ENCODE results near the gene FBXL4.
"Not testable (repeated sequence)": the region's sequence is repeated elsewhere in the genome, so short reads cannot be mapped to it uniquely, and the experiment has no call there.

The FBXL4 gene

GRCh38 chr6:98945311-98946115 lies 2.2 kb downstream of the FBXL4 start:
- DNase-seq: no peak

GRCh38 chr6:98944598-98945081 lies 3.1 kb downstream of the FBXL4 start:
- DNase-seq: no peak

GRCh38 chr6:98944168-98944567 lies 3.6 kb downstream of the FBXL4 start:
- no peak for DNase-seq

- DNase-seq: no peak
Measured at GRCh38 chr6:98942263-98942803, 5.4 kb downstream of the FBXL4 start.

GRCh38 chr6:98941319-98941718 lies 6.4 kb downstream of the FBXL4 start:
- DNase-seq: no peak

GRCh38 chr6:98937351-98937750 lies 10.4 kb downstream of the FBXL4 start:
- no peak for DNase-seq

- no peak for DNase-seq
Measured at GRCh38 chr6:98932381-98932780, 15.4 kb downstream of the FBXL4 start.

- no peak for DNase-seq
Measured at GRCh38 chr6:98931696-98932095, 16.1 kb downstream of the FBXL4 start.

GRCh38 chr6:98929498-98930060 lies 18.2 kb downstream of the FBXL4 start:
- DNase-seq: no peak

- DNase-seq: no peak
Measured at GRCh38 chr6:98928688-98929087, 19.1 kb downstream of the FBXL4 start.

GRCh38 chr6:98927534-98927933 lies 20.2 kb downstream of the FBXL4 start:
- DNase-seq: no peak

- DNase-seq: no peak
Measured at GRCh38 chr6:98925831-98926230, 21.9 kb downstream of the FBXL4 start.

- no peak for DNase-seq
Measured at GRCh38 chr6:98924647-98925046, 23.1 kb downstream of the FBXL4 start.

- no peak for DNase-seq
Measured at GRCh38 chr6:98920904-98921431, 26.8 kb downstream of the FBXL4 start.

GRCh38 chr6:98910946-98911345 lies 36.8 kb downstream of the FBXL4 start:
- not testable (repeated sequence) for DNase-seq

GRCh38 chr6:98909236-98909635 lies 38.5 kb downstream of the FBXL4 start:
- no peak for DNase-seq

- DNase-seq: not testable (repeated sequence)
Measured at GRCh38 chr6:98906342-98906741, 41.4 kb downstream of the FBXL4 start.

GRCh38 chr6:98905759-98906158 lies 42.0 kb downstream of the FBXL4 start:
- no peak for DNase-seq

GRCh38 chr6:98904096-98904495 lies 43.6 kb downstream of the FBXL4 start:
- no peak for DNase-seq

- DNase-seq: no peak
Measured at GRCh38 chr6:98900706-98901105, 47.0 kb downstream of the FBXL4 start.

- DNase-seq: peak; percentile 53
Measured at GRCh38 chr6:98894810-98895209, 52.9 kb downstream of the FBXL4 start.

- no peak for DNase-seq
Measured at GRCh38 chr6:98887650-98888049, 60.1 kb downstream of the FBXL4 start.

- no peak for DNase-seq
Measured at GRCh38 chr6:98885330-98885729, 62.4 kb downstream of the FBXL4 start.

GRCh38 chr6:98880486-98880885 lies 67.3 kb downstream of the FBXL4 start:
- DNase-seq: no peak

Measured in islet precursor cell (in vitro differentiated cells).